HFFc6 (cell line): ENCODE measurements around the gene AZIN2. TPM values are rescaled to one million over a fixed set of nuclear protein-coding genes. Genes with fewer than 3 reads are reported as not detected.

Source experiments
- DNase-seq: peaks from one replicate; pipeline ENCODE4 v3.0.0-alpha.2; 2018
- H3K27ac Mint-ChIP-seq: 2 replicates; pipeline ENCODE4 v1.8.0; 2020; ENCODE audit warnings: mild to moderate bottlenecking, mixed read lengths
- H3K27me3 Mint-ChIP-seq: 2 replicates; pipeline ENCODE4 v1.8.0; 2021; ENCODE audit warnings: mild to moderate bottlenecking, moderate library complexity, mixed read lengths; ENCODE audit not compliant: insufficient read depth
- H3K36me3 Mint-ChIP-seq: 2 replicates; pipeline ENCODE4 v1.8.0; 2021; ENCODE audit warnings: low read depth, mixed read lengths
- H3K4me1 Mint-ChIP-seq: 2 replicates; pipeline ENCODE4 v1.8.0; 2020; ENCODE audit warnings: low read depth, mixed read lengths
- H3K4me3 Mint-ChIP-seq: 2 replicates; pipeline ENCODE4 v1.8.0; 2020; ENCODE audit warnings: mild to moderate bottlenecking, moderate library complexity, mixed read lengths
- H3K9me3 Mint-ChIP-seq: 2 replicates; pipeline ENCODE4 v1.8.0; 2020; ENCODE audit warnings: mild to moderate bottlenecking, mixed read lengths
- CTCF ChIP-seq: fragments of 200-600 bp; sonication (generic); IDR thresholded peaks from 2 replicates; pipeline ENCODE4 v1.5.0; 2021; ENCODE audit warnings: antibody characterized with exemption, mild to moderate bottlenecking
- total RNA-seq, 6 experiments: library from RNA; stranded (reverse); fragmentation: NEBNext Ultra II Directional; extraction: Animal tissue kit (Norgen Biotek cat#: 25700); gene quantifications; 2 replicates in 1 of 6; 3 replicates in 5 of 6; pipeline ENCODE4 v1.2.3, GENCODE V29; 2021

The AZIN2 gene
- total RNA-seq, 6 experiments from 2014 or later = 2.4 to 3.7 (median 3.1) TPM

GRCh38 chr1:33050221-33051076 is 30.5 kb upstream of the AZIN2 start:
- peak overlapping the region; percentile 47 for H3K4me3 Mint-ChIP-seq
- peak; percentile 91 for DNase-seq
- H3K36me3 Mint-ChIP-seq = no peaks in the 10 kb centered on the region
- TF ChIP-seq CTCF = peak; percentile 62
- H3K4me1 Mint-ChIP-seq = peaks cover 41% of the 10 kb centered on the region
- H3K27me3 Mint-ChIP-seq = no peaks in the 10 kb centered on the region; the same call in 1 of the 2 replicates
- H3K9me3 Mint-ChIP-seq = no peaks in the 10 kb centered on the region
- peak overlapping the region; percentile 84 for H3K27ac Mint-ChIP-seq

- no peaks in the 10 kb centered on the region for H3K36me3 Mint-ChIP-seq
- H3K9me3 Mint-ChIP-seq = no peaks in the 10 kb centered on the region
- H3K27me3 Mint-ChIP-seq = no peaks in the 10 kb centered on the region; the same call in 1 of the 2 replicates
- peak overlapping the region; percentile 44; the same call in 1 of the 2 replicates for H3K27ac Mint-ChIP-seq
- H3K4me3 Mint-ChIP-seq = no peak overlapping the region
- peak; percentile 76 for DNase-seq
- H3K4me1 Mint-ChIP-seq = peaks cover 18% of the 10 kb centered on the region
- peak; percentile 84 for TF ChIP-seq CTCF
Measured at GRCh38 chr1:33055210-33056008, 25.5 kb upstream of the AZIN2 start.

- Mint-ChIP-seq H3K27ac (no peak overlapping the region), H3K9me3 (no peaks in the 10 kb centered on the region), H3K27me3 (no peaks in the 10 kb centered on the region; the same call in 1 of the 2 replicates), H3K36me3 (no peaks in the 10 kb centered on the region), H3K4me3 (no peak overlapping the region), H3K4me1 (peaks cover 21% of the 10 kb centered on the region)
- TF ChIP-seq CTCF = no peak
- no peak for DNase-seq
Measured at GRCh38 chr1:33056426-33056825, 24.5 kb upstream of the AZIN2 start.

- Mint-ChIP-seq H3K9me3 (peaks cover 4% of the 10 kb centered on the region; the same call in 1 of the 2 replicates), H3K27me3 (no peaks in the 10 kb centered on the region; the same call in 1 of the 2 replicates), H3K36me3 (peaks cover 4% of the 10 kb centered on the region; the same call in 1 of the 2 replicates), H3K4me1 (peaks cover 21% of the 10 kb centered on the region), H3K27ac (no peak overlapping the region), H3K4me3 (no peak overlapping the region)
- TF ChIP-seq CTCF = no peak
- no peak for DNase-seq
Measured at GRCh38 chr1:33057095-33057494, 23.9 kb upstream of the AZIN2 start.

GRCh38 chr1:33060579-33061083 is 20.3 kb upstream of the AZIN2 start:
- Mint-ChIP-seq H3K4me1 (peaks cover 12% of the 10 kb centered on the region), H3K9me3 (peaks cover 38% of the 10 kb centered on the region), H3K36me3 (peaks cover 33% of the 10 kb centered on the region), H3K27ac (no peak overlapping the region), H3K27me3 (peaks cover 2% of the 10 kb centered on the region), H3K4me3 (no peak overlapping the region)
- DNase-seq = peak; percentile 79
- TF ChIP-seq CTCF = no peak
